Measurements from ENCODE around the gene ABCB1. TPM values are rescaled to one million over a fixed set of nuclear protein-coding genes. Genes with fewer than 3 reads are reported as not detected.

Gene ABCB1
- total RNA-seq, 1 donor from 2014 or later = 5.0 TPM

Other genes starting within 250 kb of the ABCB1 start
- 9.8 TPM for gene ABCB4, start 125.2 kb downstream of the ABCB1 start, total RNA-seq
- 1.5 TPM for gene RUNDC3B, start 27.5 kb upstream of the ABCB1 start, total RNA-seq